ENCODE measurements around the gene SEC24B. TPM values are rescaled to one million over a fixed set of nuclear protein-coding genes. Genes with fewer than 3 reads are reported as not detected.
"Not testable (repeated sequence)": the region's sequence is repeated elsewhere in the genome, so short reads cannot be mapped to it uniquely, and the experiment has no call there.

SEC24B gene
- polyA plus RNA-seq, 1 donor from 2014 or later: 20.4 TPM

DNA sequence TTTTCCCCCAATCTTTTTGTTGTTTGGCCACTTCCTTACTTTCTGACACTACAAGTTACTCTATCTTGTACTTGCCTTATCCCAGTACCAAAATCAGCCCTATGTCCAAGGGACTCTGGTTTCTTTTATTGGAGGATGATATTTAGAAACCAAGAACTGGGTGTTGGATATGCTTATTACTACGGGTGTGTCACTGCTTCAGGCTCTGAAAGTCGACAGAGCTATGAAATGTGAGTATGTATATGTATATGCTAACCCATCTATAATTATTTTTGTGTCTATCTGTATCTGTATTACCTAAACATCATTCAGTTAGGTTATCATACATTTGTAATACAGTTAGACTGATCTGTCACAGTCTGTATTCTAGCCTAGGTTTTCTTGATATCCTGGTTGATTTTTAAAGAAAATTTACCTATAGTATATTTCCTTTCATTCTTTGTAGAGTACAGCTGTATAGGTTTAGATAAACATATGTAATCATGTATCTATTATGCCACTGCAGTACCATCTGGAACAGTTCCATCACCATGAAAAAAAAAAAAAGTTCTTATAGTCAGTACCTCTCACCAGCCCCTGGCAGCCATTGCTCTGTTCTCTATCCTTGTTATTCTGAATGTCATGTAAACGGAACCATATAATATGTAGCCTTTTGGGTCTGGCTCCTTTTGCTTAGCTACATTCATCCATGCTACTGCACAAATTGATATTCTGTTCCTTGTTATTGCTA, 18.1 kb downstream of the SEC24B start:
- Histone ChIP-seq H2AFZ (ENCODE audit: low read depth, low read length) (no peak overlapping the region), H4K20me1 (ENCODE audit: insufficient read depth) (no peaks in the 10 kb centered on the region), H3F3A (ENCODE audit: insufficient read depth, low read length, poor library complexity, severe bottlenecking) (no peaks in the 10 kb centered on the region), H3K4me3 (ENCODE audit: low read length) (no peak overlapping the region), H3K9me2 (ENCODE audit: insufficient read depth, low read length) (no peaks in the 10 kb centered on the region), H3K27me3 (ENCODE audit: insufficient read depth, low read depth, low read length) (no peaks in the 10 kb centered on the region), H3K27ac (ENCODE audit: low read length) (no peak overlapping the region), H3K9me3 (ENCODE audit: low read length) (no peaks in the 10 kb centered on the region), H3K4me2 (ENCODE audit: low read length) (no peak overlapping the region), H3K9ac (ENCODE audit: low read length) (no peak overlapping the region), H3K36me3 (ENCODE audit: insufficient read depth, low read length) (no peaks in the 10 kb centered on the region), H3K79me2 (replicated peaks; ENCODE audit: insufficient read depth, low read length) (peaks cover 68% of the 10 kb centered on the region)
- no peak for TF ChIP-seq TAF1 (IDR thresholded peaks at IDR 0.05; ENCODE audit: low read depth)
- TF ChIP-seq MXI1 (conservative IDR thresholded peaks at IDR 0.05; ENCODE audit: poor library complexity, severe bottlenecking): no peak
- TF ChIP-seq, protein P1, sequence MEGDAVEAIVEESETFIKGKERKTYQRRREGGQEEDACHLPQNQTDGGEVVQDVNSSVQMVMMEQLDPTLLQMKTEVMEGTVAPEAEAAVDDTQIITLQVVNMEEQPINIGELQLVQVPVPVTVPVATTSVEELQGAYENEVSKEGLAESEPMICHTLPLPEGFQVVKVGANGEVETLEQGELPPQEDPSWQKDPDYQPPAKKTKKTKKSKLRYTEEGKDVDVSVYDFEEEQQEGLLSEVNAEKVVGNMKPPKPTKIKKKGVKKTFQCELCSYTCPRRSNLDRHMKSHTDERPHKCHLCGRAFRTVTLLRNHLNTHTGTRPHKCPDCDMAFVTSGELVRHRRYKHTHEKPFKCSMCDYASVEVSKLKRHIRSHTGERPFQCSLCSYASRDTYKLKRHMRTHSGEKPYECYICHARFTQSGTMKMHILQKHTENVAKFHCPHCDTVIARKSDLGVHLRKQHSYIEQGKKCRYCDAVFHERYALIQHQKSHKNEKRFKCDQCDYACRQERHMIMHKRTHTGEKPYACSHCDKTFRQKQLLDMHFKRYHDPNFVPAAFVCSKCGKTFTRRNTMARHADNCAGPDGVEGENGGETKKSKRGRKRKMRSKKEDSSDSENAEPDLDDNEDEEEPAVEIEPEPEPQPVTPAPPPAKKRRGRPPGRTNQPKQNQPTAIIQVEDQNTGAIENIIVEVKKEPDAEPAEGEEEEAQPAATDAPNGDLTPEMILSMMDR (IDR thresholded peaks at IDR 0.05; ENCODE audit: poor library complexity, severe bottlenecking): no peak
- no peak for TF ChIP-seq EZH2 (IDR thresholded peaks at IDR 0.05; ENCODE audit: borderline replicate concordance, insufficient read depth, low read length, poor library complexity, severe bottlenecking)
- no peak for TF ChIP-seq SMC3 (conservative IDR thresholded peaks at IDR 0.05; ENCODE audit: poor library complexity)
- TF ChIP-seq POLR2AphosphoS5 (IDR thresholded peaks at IDR 0.05): no peak
- TF ChIP-seq REST (IDR thresholded peaks at IDR 0.05; ENCODE audit: borderline replicate concordance): no peak
- TF ChIP-seq RAD21 (conservative IDR thresholded peaks at IDR 0.05): no peak

- H3K27me3 ChIP-seq (ENCODE audit: insufficient read depth, low read depth, low read length); H3K9me2 ChIP-seq (ENCODE audit: insufficient read depth, low read length); H3K9ac ChIP-seq (ENCODE audit: low read length); H3K4me3 ChIP-seq (ENCODE audit: low read length); H3K36me3 ChIP-seq (ENCODE audit: insufficient read depth, low read length); H3F3A ChIP-seq (ENCODE audit: insufficient read depth, low read length, poor library complexity, severe bottlenecking); H2AFZ ChIP-seq (ENCODE audit: low read depth, low read length); H3K4me2 ChIP-seq (ENCODE audit: low read length); H4K20me1 ChIP-seq (ENCODE audit: insufficient read depth); H3K9me3 ChIP-seq (ENCODE audit: low read length); H3K27ac ChIP-seq (ENCODE audit: low read length): not testable (repeated sequence)
- H3K79me2 ChIP-seq (replicated peaks; ENCODE audit: insufficient read depth, low read length): peaks cover 74% of the 10 kb centered on the region
These were observed 19.5 kb downstream of the SEC24B start for GRCh38 chr4:109453110-109453509.

DNA sequence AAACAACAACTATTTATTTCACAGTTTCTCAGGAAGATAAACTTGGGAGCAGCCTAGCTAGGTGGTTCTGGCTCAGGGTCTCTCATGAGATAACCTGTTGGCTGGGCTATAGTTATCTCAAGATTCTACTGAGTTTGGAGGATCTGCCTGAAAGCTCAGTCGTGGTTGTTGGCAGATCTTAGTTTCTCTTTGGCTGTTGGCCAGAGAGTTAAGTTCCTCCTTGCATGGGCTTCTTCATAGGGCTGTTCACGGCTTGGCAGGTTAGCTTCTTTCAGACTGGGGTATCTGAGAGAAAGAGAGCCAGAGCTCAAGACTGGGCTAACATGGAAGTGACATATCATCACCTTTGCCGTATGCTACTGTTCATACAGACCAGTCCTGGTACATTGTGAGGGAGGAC, 28.7 kb downstream of the SEC24B start:
- no peaks in the 10 kb centered on the region for H3F3A ChIP-seq (ENCODE audit: insufficient read depth, low read length, poor library complexity, severe bottlenecking)
- no peak overlapping the region for H3K4me2 ChIP-seq (ENCODE audit: low read length)
- H3K79me2 ChIP-seq (replicated peaks; ENCODE audit: insufficient read depth, low read length): peaks cover 55% of the 10 kb centered on the region
- H3K27ac ChIP-seq (ENCODE audit: low read length): no peak overlapping the region
- H3K9me2 ChIP-seq (ENCODE audit: insufficient read depth, low read length): no peaks in the 10 kb centered on the region
- H3K36me3 ChIP-seq (ENCODE audit: insufficient read depth, low read length): peaks cover 12% of the 10 kb centered on the region
- no peaks in the 10 kb centered on the region for H3K9me3 ChIP-seq (ENCODE audit: low read length)
- no peaks in the 10 kb centered on the region for H3K27me3 ChIP-seq (ENCODE audit: insufficient read depth, low read depth, low read length)
- H3K9ac ChIP-seq (ENCODE audit: low read length): no peak overlapping the region
- TF ChIP-seq POLR2AphosphoS5 (IDR thresholded peaks at IDR 0.05) (no peak), TAF1 (IDR thresholded peaks at IDR 0.05; ENCODE audit: low read depth) (no peak), REST (IDR thresholded peaks at IDR 0.05; ENCODE audit: borderline replicate concordance) (no peak), EP300 (conservative IDR thresholded peaks at IDR 0.05; ENCODE audit: poor library complexity, severe bottlenecking) (no peak), SMC3 (conservative IDR thresholded peaks at IDR 0.05; ENCODE audit: poor library complexity) (no peak), MXI1 (conservative IDR thresholded peaks at IDR 0.05; ENCODE audit: poor library complexity, severe bottlenecking) (no peak), RAD21 (conservative IDR thresholded peaks at IDR 0.05) (no peak), EZH2 (IDR thresholded peaks at IDR 0.05; ENCODE audit: borderline replicate concordance, insufficient read depth, low read length, poor library complexity, severe bottlenecking) (no peak)
- TF ChIP-seq, protein P1 (IDR thresholded peaks at IDR 0.05; ENCODE audit: poor library complexity, severe bottlenecking): no peak
- H4K20me1 ChIP-seq (ENCODE audit: insufficient read depth): no peaks in the 10 kb centered on the region
- H2AFZ ChIP-seq (ENCODE audit: low read depth, low read length): no peak overlapping the region
- no peak overlapping the region for H3K4me3 ChIP-seq (ENCODE audit: low read length)
